Measurements from ENCODE around the gene KIF26B.

DNA sequence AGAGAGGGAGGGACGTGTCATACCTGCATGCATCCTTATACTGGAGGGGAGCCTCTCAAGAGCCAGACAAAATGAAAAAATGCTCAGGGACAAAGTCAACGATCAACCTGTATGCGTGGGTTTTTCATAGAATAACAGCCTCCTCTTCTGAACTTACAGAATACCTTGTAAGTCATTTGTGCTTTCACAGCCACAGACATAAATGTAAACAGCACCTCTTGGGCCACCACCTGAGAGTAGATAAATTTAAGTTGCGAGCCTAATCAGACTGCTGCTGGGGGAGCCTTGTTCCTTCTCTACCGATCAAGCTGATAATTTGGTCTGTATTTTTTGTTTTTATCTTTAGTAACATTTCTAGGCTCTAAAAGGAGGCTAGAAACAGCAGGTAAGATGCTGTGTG, 223.1 kb downstream of the KIF26B start:
- TF ChIP-seq ZNF274 (IDR thresholded peaks at IDR 0.05; ENCODE audit: low read depth, low read length) (no peak), YY1 (IDR thresholded peaks at IDR 0.05; ENCODE audit: insufficient read depth, insufficient read length) (no peak), SUZ12 (IDR thresholded peaks at IDR 0.05; ENCODE audit: extremely low read depth, insufficient read depth, insufficient read length) (no peak)

Measured in NT2/D1 (cell line).